ENCODE measurements around the gene NCAPD2. TPM values are rescaled to one million over a fixed set of nuclear protein-coding genes. Genes with fewer than 3 reads are reported as not detected.

NCAPD2 gene
- total and polyA plus RNA-seq, 3 donors from 2014 or later = 42.9 to 46.6 (median 43.1) TPM

GRCh38 chr12:6450869-6451347 lies 43.0 kb upstream of the NCAPD2 start:
- intact Hi-C loops (cut with DNase I; ENCODE audit: low total_unique reads) = loop anchor here (10.0 kb wide), 1 partner anchor 116 kb away; no protein-coding TSS in a partner anchor
- no peak for TF ChIP-seq CTCF (IDR thresholded peaks at IDR 0.05)
- no peak for TF ChIP-seq POLR2A (IDR thresholded peaks at IDR 0.05)
- peak; percentile 55 for DNase-seq
- H3K4me3 ChIP-seq = peak overlapping the region; percentile 63 to 77
- peaks cover 22% of the 10 kb centered on the region for H3K4me1 ChIP-seq
- no peaks in the 10 kb centered on the region for H3K9me3 ChIP-seq
- 0 to 3% methylated on average over 11 of the region's 11 CpGs for WGBS, 2 donors
- H3K36me3 ChIP-seq (ENCODE audit: low read depth, missing control alignments) = no peaks in the 10 kb centered on the region
- no peaks in the 10 kb centered on the region for H3K27me3 ChIP-seq
- peak overlapping the region; percentile 94 to 97 for H3K27ac ChIP-seq

GRCh38 chr12:6451348-6452244 lies 42.3 kb upstream of the NCAPD2 start, which contains the start of gene TAPBPL:
Gene TAPBPL, plus strand, starts transcription at chr12:6452042. Its CDS starts 207 bp downstream, at chr12:6452249.
- intact Hi-C loops (cut with DNase I; ENCODE audit: low total_unique reads) = loop anchor here (10.0 kb wide), 1 partner anchor 117 kb away; no protein-coding TSS in a partner anchor
- peak within 1 kb of the TSS; percentile 63 to 77 for H3K4me3 ChIP-seq
- H3K27me3 ChIP-seq = no peaks in the 10 kb centered on the region
- no peaks in the 10 kb centered on the region for H3K36me3 ChIP-seq (ENCODE audit: low read depth, missing control alignments)
- H3K4me1 ChIP-seq = peaks cover 22% of the 10 kb centered on the region
- TF ChIP-seq CTCF (IDR thresholded peaks at IDR 0.05) = no peak
- peak; percentile 40 for TF ChIP-seq POLR2A (IDR thresholded peaks at IDR 0.05)
- peak; percentile 93 for DNase-seq
- peak within 1 kb of the TSS; percentile 94 to 97 for H3K27ac ChIP-seq
- H3K9me3 ChIP-seq = no peaks in the 10 kb centered on the region
- WGBS, 2 donors = 0% methylated on average over 17 to 25 of the region's 27 CpGs

- Histone ChIP-seq H3K9me3 (no peaks in the 10 kb centered on the region), H3K4me1 (peaks cover 22% of the 10 kb centered on the region), H3K27ac (peak overlapping the region; percentile 94 to 97), H3K36me3 (ENCODE audit: low read depth, missing control alignments) (no peaks in the 10 kb centered on the region), H3K4me3 (peak overlapping the region; percentile 63 to 77), H3K27me3 (no peaks in the 10 kb centered on the region)
- peak; percentile 80 for DNase-seq
- intact Hi-C loops (cut with DNase I; ENCODE audit: low total_unique reads) = loop anchor here (10.0 kb wide), 1 partner anchor 118 kb away; no protein-coding TSS in a partner anchor
- WGBS, 2 donors = 7 to 8% methylated on average over 9 of the region's 9 CpGs
- TF ChIP-seq CTCF (IDR thresholded peaks at IDR 0.05) (no peak), POLR2A (IDR thresholded peaks at IDR 0.05) (no peak)
Measured at GRCh38 chr12:6452245-6452943, 41.5 kb upstream of the NCAPD2 start.

GRCh38 chr12:6452944-6453630 lies 40.8 kb upstream of the NCAPD2 start:
- Histone ChIP-seq H3K27me3 (no peaks in the 10 kb centered on the region), H3K4me3 (no peak overlapping the region), H3K27ac (peak overlapping the region; percentile 29 to 94), H3K4me1 (peaks cover 22% of the 10 kb centered on the region), H3K36me3 (ENCODE audit: low read depth, missing control alignments) (no peaks in the 10 kb centered on the region), H3K9me3 (no peaks in the 10 kb centered on the region)
- 66 to 79% methylated on average over 17 of the region's 17 CpGs for WGBS, 2 donors
- intact Hi-C loops (cut with DNase I; ENCODE audit: low total_unique reads) = loop anchor here (10.0 kb wide), 1 partner anchor 118 kb away; no protein-coding TSS in a partner anchor
- DNase-seq = no peak
- TF ChIP-seq CTCF (IDR thresholded peaks at IDR 0.05) (no peak), POLR2A (IDR thresholded peaks at IDR 0.05) (no peak)
